DOHH2 (cell line): ENCODE results near the gene EARS2.
"Not testable (repeated sequence)": the region's sequence is repeated elsewhere in the genome, so short reads cannot be mapped to it uniquely, and the experiment has no call there.

ENCODE experiments used
- H3F3A ChIP-seq: fragments of 200-600 bp; sonication (generic), shearing (Covaris generic); 2 replicates; pipeline ENCODE4 v1.6.0; 2016; ENCODE audit warnings: antibody characterized with exemption, mild to moderate bottlenecking; ENCODE audit not compliant: control insufficient read depth, insufficient read depth
- H3K27ac ChIP-seq: fragments of 200-600 bp; sonication (generic); 2 replicates; pipeline ENCODE4 v1.5.1; 2014; ENCODE audit warnings: low read depth, mild to moderate bottlenecking, low read length, moderate library complexity
- H3K27me3 ChIP-seq: fragments of 200-600 bp; sonication (generic); 2 replicates; pipeline ENCODE4 v1.6.1; 2014; ENCODE audit warnings: mild to moderate bottlenecking, low read length, mixed read lengths; ENCODE audit not compliant: control insufficient read depth
- H3K36me3 ChIP-seq: fragments of 200-600 bp; sonication (generic); 2 replicates; pipeline ENCODE4 v1.6.1; 2014; ENCODE audit warnings: mild to moderate bottlenecking, low read length, moderate library complexity, mixed read lengths; ENCODE audit not compliant: control insufficient read depth
- H3K4me1 ChIP-seq: fragments of 200-600 bp; sonication (generic); 2 replicates; pipeline ENCODE4 v1.6.1; 2014; ENCODE audit warnings: mild to moderate bottlenecking, low read length, mixed read lengths; ENCODE audit not compliant: control insufficient read depth
- H3K4me2 ChIP-seq: fragments of 200-600 bp; sonication (generic); 2 replicates; pipeline ENCODE4 v1.6.0; 2014; ENCODE audit warnings: mild to moderate bottlenecking, low read length, moderate library complexity
- H3K4me3 ChIP-seq: fragments of 200-600 bp; sonication (generic); 2 replicates; pipeline ENCODE4 v1.5.1; 2014; ENCODE audit warnings: mild to moderate bottlenecking, low read length, mixed read lengths
- H3K79me2 ChIP-seq: fragments of 200-600 bp; sonication (generic); 2 replicates; pipeline ENCODE4 v1.6.1; 2014; ENCODE audit warnings: mild to moderate bottlenecking, low read length, mixed read lengths; ENCODE audit not compliant: control insufficient read depth
- H3K9me2 ChIP-seq: fragments of 200-600 bp; sonication (generic); replicated peaks from 2 replicates; pipeline ENCODE4 v1.6.1; 2014; ENCODE audit warnings: mild to moderate bottlenecking, low read length, mixed read lengths; ENCODE audit not compliant: control insufficient read depth
- H3K9me3 ChIP-seq: fragments of 200-600 bp; sonication (generic); 2 replicates; pipeline ENCODE4 v1.6.1; 2014; ENCODE audit warnings: antibody characterized with exemption, low read length, mixed read lengths; ENCODE audit not compliant: control insufficient read depth, insufficient read depth
- H4K20me1 ChIP-seq: fragments of 200-600 bp; sonication (generic); 2 replicates; pipeline ENCODE4 v1.6.0; 2014; ENCODE audit warnings: low read depth, mild to moderate bottlenecking, antibody characterized with exemption, low read length, moderate library complexity; ENCODE audit not compliant: control insufficient read depth, insufficient read depth
- CTCF ChIP-seq: fragments of 200-600 bp; sonication (generic); IDR thresholded peaks from one replicate; pipeline ENCODE4 v1.5.1; 2014; ENCODE audit warnings: antibody characterized with exemption, mild to moderate bottlenecking, low read depth, low read length; ENCODE audit not compliant: poor library complexity, severe bottlenecking
- EZH2phosphoT487 ChIP-seq: fragments of 200-600 bp; sonication (generic); IDR thresholded peaks from 2 replicates; pipeline ENCODE4 v1.6.1; 2017; ENCODE audit warnings: borderline replicate concordance, mild to moderate bottlenecking, antibody characterized with exemption, low read length, moderate library complexity, mixed read lengths

EARS2 gene

GRCh38 chr16:23512168-23512695, 44.9 kb downstream of the EARS2 start:
- no peak for TF ChIP-seq CTCF
- no peak for TF ChIP-seq EZH2phosphoT487
- Histone ChIP-seq H3K36me3 (peaks cover 39% of the 10 kb centered on the region), H3K4me3 (peak overlapping the region; percentile 88), H3K4me2 (peak overlapping the region; percentile 100), H3K27ac (peak overlapping the region; percentile 100), H3K9me3 (no peaks in the 10 kb centered on the region), H3K79me2 (peaks cover 58% of the 10 kb centered on the region), H3F3A (peaks cover 61% of the 10 kb centered on the region), H3K27me3 (no peaks in the 10 kb centered on the region), H3K9me2 (no peaks in the 10 kb centered on the region), H3K4me1 (peaks cover 68% of the 10 kb centered on the region), H4K20me1 (peaks cover 11% of the 10 kb centered on the region)

DNA sequence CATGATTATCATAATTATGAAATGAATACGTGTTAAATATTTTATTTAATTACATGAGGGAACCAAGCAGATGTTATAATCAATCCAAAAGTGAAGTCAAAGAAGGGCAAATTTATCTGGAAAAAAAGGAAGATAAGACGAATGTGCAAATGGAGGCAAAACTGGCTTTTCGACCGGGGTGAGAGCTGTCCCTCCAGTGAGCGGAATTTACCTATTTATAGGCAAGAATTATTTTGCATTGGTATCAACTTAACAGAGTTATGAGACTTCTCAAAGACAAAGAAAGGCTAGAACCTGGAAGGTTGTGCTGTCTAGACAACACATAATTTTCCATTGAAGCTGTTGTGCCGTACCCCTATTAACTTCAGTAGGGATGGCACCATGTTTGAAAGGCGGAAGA, 45.4 kb downstream of the EARS2 start:
- Histone ChIP-seq H3K4me1 (peaks cover 68% of the 10 kb centered on the region), H3K27me3 (no peaks in the 10 kb centered on the region), H3K79me2 (peaks cover 63% of the 10 kb centered on the region), H3K4me2 (peak overlapping the region; percentile 100), H3K4me3 (peak overlapping the region; percentile 88), H3F3A (peaks cover 61% of the 10 kb centered on the region), H3K9me2 (no peaks in the 10 kb centered on the region), H3K27ac (peak overlapping the region; percentile 100), H3K9me3 (no peaks in the 10 kb centered on the region), H3K36me3 (peaks cover 44% of the 10 kb centered on the region), H4K20me1 (peaks cover 15% of the 10 kb centered on the region)
- TF ChIP-seq CTCF (no peak), EZH2phosphoT487 (no peak)

GRCh38 chr16:23510915-23511270, 46.3 kb downstream of the EARS2 start:
- not testable (repeated sequence) for H3K27me3 ChIP-seq, H3K9me3 ChIP-seq, H3K9me2 ChIP-seq
- Histone ChIP-seq H3K79me2 (peaks cover 65% of the 10 kb centered on the region), H3F3A (peaks cover 58% of the 10 kb centered on the region), H3K4me1 (peaks cover 68% of the 10 kb centered on the region), H3K27ac (peak overlapping the region; percentile 100), H3K4me3 (peak overlapping the region; percentile 88), H3K36me3 (peaks cover 53% of the 10 kb centered on the region), H3K4me2 (peak overlapping the region; percentile 100), H4K20me1 (peaks cover 21% of the 10 kb centered on the region)

GRCh38 chr16:23510164-23510914, 46.8 kb downstream of the EARS2 start, which contains the start of gene GGA2:
Gene GGA2 (minus strand): TSS chr16:23510494. CDS start chr16:23510411, 83 bp downstream.
- H3K27me3 ChIP-seq: no peaks in the 10 kb centered on the region; the same call in 1 of the 2 replicates

More at GRCh38 chr16:23510164-23510914, 46.8 kb downstream of the EARS2 start, which contains the start of gene GGA2:
- Histone ChIP-seq H3K79me2 (peaks cover 66% of the 10 kb centered on the region), H3F3A (peaks cover 54% of the 10 kb centered on the region), H3K36me3 (peaks cover 55% of the 10 kb centered on the region), H3K4me3 (peak within 1 kb of the TSS; percentile 88), H3K27ac (peak within 1 kb of the TSS; percentile 100), H3K9me2 (no peaks in the 10 kb centered on the region), H4K20me1 (peaks cover 27% of the 10 kb centered on the region), H3K4me1 (peaks cover 68% of the 10 kb centered on the region), H3K4me2 (peak within 1 kb of the TSS; percentile 100), H3K9me3 (no peaks in the 10 kb centered on the region)
- TF ChIP-seq EZH2phosphoT487 (no peak), CTCF (no peak)
